Measurements from ENCODE around the gene FNBP1L. TPM values are rescaled to one million over a fixed set of nuclear protein-coding genes. Genes with fewer than 3 reads are reported as not detected.

Gene FNBP1L
- polyA plus RNA-seq, 1 donor (not counting 4 experiments of a cell fraction or from before 2014, with no cell fraction given), result 22.9 TPM

DNA sequence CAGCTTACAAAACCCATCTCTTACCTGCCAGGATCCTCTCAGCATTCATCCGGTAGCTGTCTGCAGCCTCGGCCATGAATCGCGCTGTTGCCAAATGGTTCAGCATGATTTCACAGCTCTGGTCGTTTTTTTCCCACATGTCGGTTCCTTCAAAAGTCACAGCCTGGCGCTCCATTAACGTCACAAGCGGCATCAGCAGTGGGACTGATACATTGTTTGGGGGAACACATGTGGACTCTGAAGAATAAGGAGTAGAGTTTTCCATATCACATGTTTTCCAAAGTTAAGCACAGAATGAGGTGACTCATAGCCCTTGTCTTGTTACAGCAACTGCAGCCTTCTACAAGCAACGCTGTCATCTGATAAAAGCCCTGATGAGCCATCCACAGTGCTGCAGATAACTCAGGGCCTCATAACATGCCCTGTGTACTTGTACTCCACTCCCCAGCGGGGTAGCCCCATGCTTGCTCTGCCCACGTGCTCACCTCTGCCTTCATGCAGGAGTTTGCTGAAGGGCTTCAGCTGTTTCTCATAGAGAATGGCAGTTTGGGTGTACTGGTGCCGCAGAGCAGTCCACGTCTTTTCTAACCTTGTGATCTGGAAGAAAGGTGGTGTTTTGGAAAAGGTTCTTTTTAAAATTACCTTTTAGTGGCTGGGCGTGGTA, 119.5 kb downstream of the FNBP1L start:
- dilution Hi-C loops (cut with MboI; ENCODE audit: extremely low pct_ligation_motif_present, low sequenced_read_pairs), result no loop called here
- H3K79me2 ChIP-seq (ENCODE audit: control insufficient read depth, insufficient read depth, low read length), result peaks cover 24% of the 10 kb centered on the region
- FAIRE-seq, result peak; percentile 98
- no peak overlapping the region for H3K9ac ChIP-seq (ENCODE audit: control insufficient read depth, extremely low read depth, insufficient read depth, low read length)
- peaks cover 6% of the 10 kb centered on the region for H3K4me1 ChIP-seq (ENCODE audit: control insufficient read depth, extremely low read depth, insufficient read depth, low read length)
- no peak overlapping the region for H3K4me2 ChIP-seq (ENCODE audit: control insufficient read depth, extremely low read depth, insufficient read depth, low read depth, low read length)
- peaks cover 37 to 59% of the 10 kb centered on the region in 2 experiments for H3K36me3 ChIP-seq (ENCODE audit: control insufficient read depth in 2 of 2, extremely low read depth in 1 of 2, insufficient read depth in 2 of 2, low read length in 2 of 2)
- no peaks in the 10 kb centered on the region for H3K9me1 ChIP-seq (ENCODE audit: control insufficient read depth, extremely low read depth, insufficient read depth, low read length)
- no peak overlapping the region for H2AFZ ChIP-seq (ENCODE audit: control insufficient read depth, low read length)
- no peaks in the 10 kb centered on the region for H3K9me3 ChIP-seq (ENCODE audit: control insufficient read depth, low read depth, low read length)
- H3K27me3 ChIP-seq (ENCODE audit: control insufficient read depth, extremely low read depth, insufficient read depth, low read length), result no peaks in the 10 kb centered on the region
- H4K20me1 ChIP-seq (ENCODE audit: control insufficient read depth, extremely low read depth, insufficient read depth, low read length), result peaks cover 11% of the 10 kb centered on the region
- H3K27ac ChIP-seq (ENCODE audit: control insufficient read depth, insufficient read depth, low read length), result peak overlapping the region; percentile 66
- no peak overlapping the region for H3K4me3 ChIP-seq (ENCODE audit: control insufficient read depth in 2 of 3, extremely low read depth in 1 of 3, insufficient read depth in 2 of 3, low read depth in 1 of 3, low read length in 3 of 3)
- TF ChIP-seq, protein P1, sequence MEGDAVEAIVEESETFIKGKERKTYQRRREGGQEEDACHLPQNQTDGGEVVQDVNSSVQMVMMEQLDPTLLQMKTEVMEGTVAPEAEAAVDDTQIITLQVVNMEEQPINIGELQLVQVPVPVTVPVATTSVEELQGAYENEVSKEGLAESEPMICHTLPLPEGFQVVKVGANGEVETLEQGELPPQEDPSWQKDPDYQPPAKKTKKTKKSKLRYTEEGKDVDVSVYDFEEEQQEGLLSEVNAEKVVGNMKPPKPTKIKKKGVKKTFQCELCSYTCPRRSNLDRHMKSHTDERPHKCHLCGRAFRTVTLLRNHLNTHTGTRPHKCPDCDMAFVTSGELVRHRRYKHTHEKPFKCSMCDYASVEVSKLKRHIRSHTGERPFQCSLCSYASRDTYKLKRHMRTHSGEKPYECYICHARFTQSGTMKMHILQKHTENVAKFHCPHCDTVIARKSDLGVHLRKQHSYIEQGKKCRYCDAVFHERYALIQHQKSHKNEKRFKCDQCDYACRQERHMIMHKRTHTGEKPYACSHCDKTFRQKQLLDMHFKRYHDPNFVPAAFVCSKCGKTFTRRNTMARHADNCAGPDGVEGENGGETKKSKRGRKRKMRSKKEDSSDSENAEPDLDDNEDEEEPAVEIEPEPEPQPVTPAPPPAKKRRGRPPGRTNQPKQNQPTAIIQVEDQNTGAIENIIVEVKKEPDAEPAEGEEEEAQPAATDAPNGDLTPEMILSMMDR (optimal IDR thresholded peaks at IDR 0.05 in 1 of 3, IDR thresholded peaks at IDR 0.05 in 1 of 3, conservative IDR thresholded peaks at IDR 0.05 in 1 of 3; ENCODE audit: extremely low read depth in 1 of 3, insufficient read depth in 2 of 3, low read length in 3 of 3), result no peak
- TF ChIP-seq EZH2 (IDR thresholded peaks at IDR 0.05; ENCODE audit: low read length), result no peak
- no peak for DNase-seq (ENCODE audit: low read depth, low spot score)

DNA sequence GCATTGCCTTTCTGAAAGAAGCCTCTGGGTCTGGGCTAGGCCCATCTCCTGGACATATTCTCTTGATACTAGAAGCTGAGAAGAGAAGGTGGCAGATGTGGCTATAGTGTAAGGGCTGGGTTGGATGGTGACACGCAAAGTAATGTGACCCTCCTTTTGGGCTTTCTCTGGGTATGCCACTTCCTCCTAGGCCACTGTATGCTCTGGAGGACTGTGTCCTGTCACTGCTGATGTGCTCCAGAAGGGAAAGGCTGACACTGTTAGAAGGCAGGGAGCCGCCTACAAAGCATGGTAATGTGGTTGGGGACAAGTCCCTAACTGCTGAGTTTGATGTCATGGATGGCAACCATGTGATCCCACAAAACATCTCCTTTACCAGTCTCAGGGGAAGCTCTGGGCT, 121.6 kb downstream of the FNBP1L start:
- Histone ChIP-seq H3K27ac (ENCODE audit: control insufficient read depth, insufficient read depth, low read length) (no peak overlapping the region), H3K4me2 (ENCODE audit: control insufficient read depth, extremely low read depth, insufficient read depth, low read depth, low read length) (no peak overlapping the region), H3K4me1 (ENCODE audit: control insufficient read depth, extremely low read depth, insufficient read depth, low read length) (peaks cover 6% of the 10 kb centered on the region), H3K9me1 (ENCODE audit: control insufficient read depth, extremely low read depth, insufficient read depth, low read length) (no peaks in the 10 kb centered on the region), H3K9ac (ENCODE audit: control insufficient read depth, extremely low read depth, insufficient read depth, low read length) (no peak overlapping the region), H3K27me3 (ENCODE audit: control insufficient read depth, extremely low read depth, insufficient read depth, low read length) (no peaks in the 10 kb centered on the region), H2AFZ (ENCODE audit: control insufficient read depth, low read length) (no peak overlapping the region), H3K9me3 (ENCODE audit: control insufficient read depth, low read depth, low read length) (no peaks in the 10 kb centered on the region), H3K36me3 (ENCODE audit: control insufficient read depth in 2 of 2, extremely low read depth in 1 of 2, insufficient read depth in 2 of 2, low read length in 2 of 2) (peaks cover 40 to 66% of the 10 kb centered on the region in 2 experiments), H3K4me3 (ENCODE audit: control insufficient read depth in 2 of 3, extremely low read depth in 1 of 3, insufficient read depth in 2 of 3, low read depth in 1 of 3, low read length in 3 of 3) (no peak overlapping the region), H3K79me2 (ENCODE audit: control insufficient read depth, insufficient read depth, low read length) (peaks cover 34% of the 10 kb centered on the region), H4K20me1 (ENCODE audit: control insufficient read depth, extremely low read depth, insufficient read depth, low read length) (peaks cover 16% of the 10 kb centered on the region)
- dilution Hi-C loops (cut with MboI; ENCODE audit: extremely low pct_ligation_motif_present, low sequenced_read_pairs), result no loop called here
- DNase-seq (ENCODE audit: low read depth, low spot score) (no peak), FAIRE-seq (no peak)
- TF ChIP-seq, protein P1 (optimal IDR thresholded peaks at IDR 0.05 in 1 of 3, IDR thresholded peaks at IDR 0.05 in 1 of 3, conservative IDR thresholded peaks at IDR 0.05 in 1 of 3; ENCODE audit: extremely low read depth in 1 of 3, insufficient read depth in 2 of 3, low read length in 3 of 3), result no peak
- no peak for TF ChIP-seq EZH2 (IDR thresholded peaks at IDR 0.05; ENCODE audit: low read length)
